H1 (cell line): Measurements from ENCODE around the gene NDUFA8. TPM values are rescaled to one million over a fixed set of nuclear protein-coding genes. Genes with fewer than 3 reads are reported as not detected.

Source experiments
- CTCF ChIA-PET: fragments of 300-600 bp; sonication (Branson Sonifier 250); formaldehyde crosslinking; loops from one replicate; lab custom pipeline; 2021; ENCODE audit not compliant: partially characterized antibody; lab: Charles Lee
- POLR2A ChIA-PET: fragments of 300-600 bp; sonication (Branson Sonifier 250); formaldehyde crosslinking; loops from one replicate; lab custom pipeline; 2021; ENCODE audit warnings: inconsistent platforms; ENCODE audit not compliant: partially characterized antibody; lab: Charles Lee
- DNase-seq, 2 experiments: peaks; one replicate each; pipeline versions ENCODE4 v3.0.0 to v3.0.0-alpha.2; 2010 to 2022; ENCODE audit warnings: low spot score in 2 of 2, low read depth in 1 of 2, mixed read lengths in 1 of 2
- FAIRE-seq: peaks from 2 replicates; lab custom pipeline; 2011; peaks lifted over from hg19 to GRCh38; lab: Jason Lieb, UNC
- H2AFZ ChIP-seq: 2 replicates; pipeline ENCODE4 v1.8.1; 2012; ENCODE audit warnings: low read length, inconsistent platforms
- H2AK5ac ChIP-seq: 2 replicates; pipeline ENCODE4 v1.6.1; 2013; ENCODE audit warnings: low read depth, low read length
- H2BK120ac ChIP-seq: replicated peaks from 2 replicates; pipeline ENCODE3; 2013; ENCODE audit warnings: low read depth, low read length, inconsistent platforms
- H2BK12ac ChIP-seq: 2 replicates; pipeline ENCODE4 v1.6.1; 2013; ENCODE audit warnings: low read depth, low read length
- H2BK15ac ChIP-seq: 2 replicates; pipeline ENCODE4 v1.6.1; 2013; ENCODE audit warnings: low read length
- H2BK20ac ChIP-seq: 2 replicates; pipeline ENCODE4 v1.6.1; 2013; ENCODE audit warnings: low read length
- H2BK5ac ChIP-seq: 2 replicates; pipeline ENCODE4 v1.6.1; 2013; ENCODE audit warnings: low read depth, low read length
- H3K14ac ChIP-seq: 2 replicates; pipeline ENCODE4 v1.6.1; 2013; ENCODE audit warnings: inconsistent platforms; ENCODE audit not compliant: insufficient read length
- H3K18ac ChIP-seq: 2 replicates; pipeline ENCODE4 v1.6.1; 2013; ENCODE audit warnings: low read length; ENCODE audit errors: extremely low read depth
- H3K23ac ChIP-seq: 2 replicates; pipeline ENCODE4 v1.6.1; 2013; ENCODE audit warnings: inconsistent platforms; ENCODE audit not compliant: insufficient read length
- H3K23me2 ChIP-seq: 2 replicates; pipeline ENCODE4 v1.6.1; 2013; ENCODE audit warnings: low read depth, low read length
- H3K27ac ChIP-seq: 2 replicates; pipeline ENCODE4 v1.6.1; 2011; ENCODE audit warnings: low read depth, low read length, inconsistent platforms
- H3K27me3 ChIP-seq, 4 experiments: replicated peaks in 1 of 4; 1 replicate in 1 of 4; 2 replicates in 3 of 4; pipeline versions ENCODE4 v1.6.1 to v1.8.1; 2011 to 2013; ENCODE audit warnings: low read length in 3 of 4, mild to moderate bottlenecking in 3 of 4, inconsistent platforms in 2 of 4, mixed read lengths in 2 of 4, moderate library complexity in 1 of 4; ENCODE audit not compliant: control insufficient read depth in 3 of 4, insufficient read depth in 3 of 4; ENCODE audit errors: extremely low read depth in 1 of 4
- H3K36me3 ChIP-seq, 4 experiments: 2 replicates each; pipeline versions ENCODE4 v1.6.1 to v1.8.1; 2011 to 2013; ENCODE audit warnings: mild to moderate bottlenecking in 4 of 4, low read length in 3 of 4, moderate library complexity in 2 of 4, control low read depth in 1 of 4, inconsistent platforms in 1 of 4; ENCODE audit not compliant: insufficient read depth in 4 of 4, control insufficient read depth in 2 of 4
- H3K4ac ChIP-seq: replicated peaks from 2 replicates; pipeline ENCODE3; 2013; ENCODE audit warnings: low read length, low read depth, mixed read lengths, inconsistent platforms; ENCODE audit not compliant: insufficient read length
- H3K4me1 ChIP-seq, 4 experiments: replicated peaks in 1 of 4; 1 replicate in 1 of 4; 2 replicates in 3 of 4; pipeline versions ENCODE4 v1.6.1 to v1.8.1; 2011 to 2013; ENCODE audit warnings: low read length in 3 of 4, inconsistent platforms in 2 of 4, mixed read lengths in 1 of 4; ENCODE audit not compliant: insufficient read depth in 4 of 4, control insufficient read depth in 3 of 4
- H3K4me2 ChIP-seq, 2 experiments: 2 replicates each; pipeline versions ENCODE4 v1.6.1 to v1.8.1; 2011 to 2013; ENCODE audit warnings: low read depth in 2 of 2, low read length in 2 of 2, control low read depth in 1 of 2, inconsistent platforms in 1 of 2, mild to moderate bottlenecking in 1 of 2; ENCODE audit not compliant: insufficient read depth in 1 of 2
- H3K4me3 ChIP-seq, 4 experiments: fragments of 200-600, 300-600 bp in 1 of 4; sonication (generic), shearing (Covaris generic), sonication (Bioruptor Twin) in 1 of 4; 2 replicates each; pipeline versions ENCODE4 v1.5.1 to v1.8.1; 2011 to 2016; ENCODE audit warnings: low read length in 4 of 4, low read depth in 3 of 4, control low read depth in 2 of 4, inconsistent platforms in 2 of 4, mild to moderate bottlenecking in 2 of 4, mixed read lengths in 1 of 4, moderate library complexity in 1 of 4; ENCODE audit not compliant: insufficient read depth in 2 of 4; ENCODE audit errors: extremely low read depth in 1 of 4
- H3K56ac ChIP-seq: replicated peaks from 2 replicates; pipeline ENCODE3; 2013; ENCODE audit warnings: low read depth, mild to moderate bottlenecking, mixed read lengths, low read length, inconsistent platforms; ENCODE audit not compliant: insufficient read length
- H3K79me1 ChIP-seq: 2 replicates; pipeline ENCODE4 v1.6.1; 2013; ENCODE audit warnings: low read depth, low read length, control low read depth
- H3K79me2 ChIP-seq, 2 experiments: 2 replicates each; pipeline versions ENCODE4 v1.6.1 to v1.8.1; 2012 to 2013; ENCODE audit warnings: low read length in 2 of 2, mild to moderate bottlenecking in 2 of 2, inconsistent platforms in 1 of 2; ENCODE audit not compliant: insufficient read depth in 2 of 2, control insufficient read depth in 1 of 2
- H3K9ac ChIP-seq, 4 experiments: replicated peaks in 1 of 4; 1 replicate in 1 of 4; 2 replicates in 3 of 4; pipeline versions ENCODE4 v1.6.1 to v1.8.1; 2011 to 2013; ENCODE audit warnings: low read depth in 3 of 4, low read length in 3 of 4, control low read depth in 2 of 4, mild to moderate bottlenecking in 2 of 4, moderate library complexity in 2 of 4, inconsistent platforms in 1 of 4; ENCODE audit errors: extremely low read depth in 1 of 4
- H3K9me3 ChIP-seq, 2 experiments: 2 replicates each; pipeline versions ENCODE4 v1.6.1 to v1.8.1; 2012 to 2013; ENCODE audit warnings: mild to moderate bottlenecking in 2 of 2, moderate library complexity in 2 of 2, control low read depth in 1 of 2, inconsistent platforms in 1 of 2, low read depth in 1 of 2, low read length in 1 of 2, mixed read lengths in 1 of 2; ENCODE audit not compliant: insufficient read depth in 2 of 2
- H4K20me1 ChIP-seq, 2 experiments: replicated peaks in 1 of 2; 2 replicates each; pipeline versions ENCODE3 to v1.8.1; 2011 to 2013; ENCODE audit warnings: inconsistent platforms in 2 of 2, low read length in 2 of 2, mild to moderate bottlenecking in 1 of 2; ENCODE audit not compliant: insufficient read depth in 2 of 2, control insufficient read depth in 1 of 2
- H4K5ac ChIP-seq: 2 replicates; pipeline ENCODE4 v1.6.1; 2013; ENCODE audit warnings: low read length, low read depth, mixed read lengths, inconsistent platforms; ENCODE audit not compliant: insufficient read length
- H4K8ac ChIP-seq: 2 replicates; pipeline ENCODE4 v1.8.0; 2013; ENCODE audit warnings: mild to moderate bottlenecking, moderate library complexity, low read length, inconsistent platforms; ENCODE audit not compliant: insufficient read depth; ENCODE audit errors: extremely low read depth
- H4K91ac ChIP-seq: replicated peaks from 2 replicates; pipeline ENCODE3; 2013; ENCODE audit warnings: low read length, mixed read lengths, inconsistent platforms; ENCODE audit not compliant: insufficient read length
- ATF2 ChIP-seq: IDR thresholded peaks from 2 replicates; pipeline ENCODE4 v1.6.1; 2012; ENCODE audit warnings: low read length, inconsistent platforms
- CREB1 ChIP-seq: IDR thresholded peaks from 2 replicates; pipeline ENCODE4 v1.6.1; 2012; ENCODE audit warnings: inconsistent platforms
- GABPA ChIP-seq: IDR thresholded peaks from 2 replicates; pipeline ENCODE4 v1.6.1; 2011; ENCODE audit warnings: mild to moderate bottlenecking, low read length, moderate library complexity, borderline replicate concordance; ENCODE audit not compliant: insufficient read depth
- POU5F1 ChIP-seq: IDR thresholded peaks from 2 replicates; pipeline ENCODE4 v1.6.1; 2011; ENCODE audit warnings: low read depth, mild to moderate bottlenecking, low read length, moderate library complexity
- WGBS, 2 experiments: shearing (Covaris generic) in 1 of 2; methylation state at CpG; one replicate each; pipeline versions ENCODE4 v1.1.6 to v1.1.7; 2013 to 2015; ENCODE audit warnings: low lambda C conversion rate in 2 of 2, mixed read lengths in 2 of 2, inconsistent platforms in 1 of 2, low coverage in 1 of 2, missing lambda C conversion rate in 1 of 2; ENCODE audit not compliant: insufficient replicate concordance in 2 of 2, insufficient coverage in 1 of 2, insufficient read length in 1 of 2; ENCODE audit errors: extremely low coverage in 1 of 2, missing lambda C conversion rate in 1 of 2; 5-methylcytosine and 5-hydroxymethylcytosine counted together
- polyA plus RNA-seq, 7 experiments: library from polyadenylated mRNA; depleted of rRNA in 3 of 7; stranded (reverse) in 5 of 7; unstranded in 2 of 7; fragments of >200 nt in 5 of 7; fragments of 200-250 nt in 2 of 7; gene quantifications; 1 replicate in 5 of 7; 2 replicates in 1 of 7; 4 replicates in 1 of 7; pipeline versions ENCODE4 v1.2.1 to v1.2.3, GENCODE V29; 2011 to 2013; ENCODE audit warnings: missing spikeins in 2 of 7, mixed read lengths in 2 of 7
- total RNA-seq: library from RNA; stranded (reverse); fragmentation: NEBNext Ultra II Directional; extraction: Animal tissue kit (Norgen Biotek cat#: 25700); gene quantifications from 2 replicates; pipeline ENCODE4 v1.2.1, GENCODE V29; 2021

The NDUFA8 gene
- total and polyA plus RNA-seq, 2 of the 8 experiments (the other 6 are each of a cell fraction or from before 2014, with no cell fraction given) = 61.0 to 73.8 TPM

DNA sequence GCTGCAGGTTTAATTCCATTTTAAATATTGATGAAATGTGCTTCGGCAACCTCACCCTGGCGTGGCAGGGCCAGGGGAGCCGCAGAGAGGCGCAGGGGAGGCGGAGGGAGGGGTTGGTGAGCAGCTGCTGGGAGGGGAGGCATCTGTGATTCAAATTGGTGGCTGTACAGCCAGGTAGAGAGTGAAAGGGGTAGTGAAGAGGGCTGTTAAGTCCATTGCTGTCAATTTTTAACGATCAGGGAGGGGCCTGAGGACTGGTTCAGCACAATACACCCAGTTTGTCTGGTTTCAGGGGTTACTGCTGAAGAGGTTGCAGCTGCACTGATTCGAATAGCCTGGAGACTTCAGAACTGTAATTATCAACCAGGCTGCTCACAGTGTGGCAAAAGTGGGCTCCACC lies 37.8 kb upstream of the NDUFA8 start:
- TF ChIP-seq GABPA (no peak), POU5F1 (no peak), ATF2 (no peak), CREB1 (no peak)
- H4K20me1 ChIP-seq = no peaks in the 10 kb centered on the region
- DNase-seq = no peak

More for the DNA sequence above, 37.8 kb upstream of the NDUFA8 start:
- H2BK15ac ChIP-seq = no peak overlapping the region
- no peaks in the 10 kb centered on the region for H3K79me1 ChIP-seq
- H3K23me2 ChIP-seq = no peaks in the 10 kb centered on the region
- no peak overlapping the region for H3K23ac ChIP-seq
- no peak overlapping the region for H2AFZ ChIP-seq
- H2BK12ac ChIP-seq = no peak overlapping the region
- no peak overlapping the region for H2BK5ac ChIP-seq
- H3K18ac ChIP-seq = no peak overlapping the region
- no peak overlapping the region for H3K4ac ChIP-seq
- H3K56ac ChIP-seq = no peak overlapping the region
- peaks cover 0 to 6% (median 2%) of the 10 kb centered on the region in 4 experiments; a peak in 4 of 7 replicates for H3K4me1 ChIP-seq
- FAIRE-seq = no peak
- no peak overlapping the region for H2AK5ac ChIP-seq
- no peaks in the 10 kb centered on the region for H3K79me2 ChIP-seq
- no peak overlapping the region for H4K5ac ChIP-seq
- H3K4me3 ChIP-seq = no peak overlapping the region
- no peak overlapping the region for H2BK120ac ChIP-seq
- H3K27me3 ChIP-seq = no peaks in the 10 kb centered on the region; a peak in 1 of 7 replicates
- CTCF ChIA-PET = interaction anchor here (1.4 to 2.6 kb wide), 2 partner anchors 11 to 39 kb away, joined by 4 to 12 read pairs; no protein-coding TSS in a partner anchor
- no peak overlapping the region for H3K9ac ChIP-seq
- H3K4me2 ChIP-seq = no peak overlapping the region
- POLR2A ChIA-PET = interaction anchor here (0.6 to 3.5 kb wide), 4 partner anchors 10 to 38 kb away, joined by 3 to 7 read pairs (median 4); partner anchors contain the start of genes MORN5 and NDUFA8
- no peak overlapping the region for H4K91ac ChIP-seq
- no peaks in the 10 kb centered on the region for H3K9me3 ChIP-seq
- no peaks in the 10 kb centered on the region for H3K36me3 ChIP-seq
- no peak overlapping the region for H2BK20ac ChIP-seq
- no peak overlapping the region for H3K27ac ChIP-seq
- H4K8ac ChIP-seq = no peak overlapping the region
- no peak overlapping the region for H3K14ac ChIP-seq
- 85% methylated on average over 7 of the region's 7 CpGs; no CpG with 5 or more reads in 1 of the 2 experiments for WGBS, 2 experiments
